SK-N-SH (cell line): Measurements from ENCODE around the gene UNC93B1. TPM values are rescaled to one million over a fixed set of nuclear protein-coding genes. Genes with fewer than 3 reads are reported as not detected.
"Not testable (repeated sequence)": the region's sequence is repeated elsewhere in the genome, so short reads cannot be mapped to it uniquely, and the experiment has no call there.

ENCODE experiments used
- CTCF ChIA-PET: fragments of 300-600, 350-600 bp; formaldehyde crosslinking; extraction: SDS; loops from one replicate; lab custom pipeline; 2021; lab: Yijun Ruan, JAX
- POLR2A ChIA-PET: fragments of 350-600 bp; sonication (Branson Sonifier 250); formaldehyde crosslinking; extraction: SDS; loops from one replicate; lab custom pipeline; 2020; ENCODE audit warnings: antibody characterized with exemption, inconsistent platforms; lab: Yijun Ruan, JAX
- DNase-seq: peaks from one replicate; pipeline ENCODE4 v3.0.0; 2012
- H2AFZ ChIP-seq: fragments of 200-600 bp; sonication (generic); 2 replicates; pipeline ENCODE4 v1.8.1; 2016; ENCODE audit warnings: antibody characterized with exemption, mild to moderate bottlenecking, low read depth
- H3F3A ChIP-seq: fragments of 200-600 bp; sonication (generic); replicated peaks from 2 replicates; pipeline ENCODE3; 2016; ENCODE audit warnings: antibody characterized with exemption, mild to moderate bottlenecking; ENCODE audit not compliant: insufficient read depth
- H3K27ac ChIP-seq, 2 experiments: fragments of 200-500 bp in 1 of 2; fragments of 200-600 bp in 1 of 2; sonication (Bioruptor generic) in 1 of 2; sonication (generic), shearing (Covaris generic) in 1 of 2; 2 replicates each; pipeline versions ENCODE4 v1.5.1 to v1.6.1; 2014 to 2016; ENCODE audit warnings: low read depth in 2 of 2, inconsistent platforms in 1 of 2, low read length in 1 of 2, mild to moderate bottlenecking in 1 of 2, mixed read lengths in 1 of 2
- H3K27me3 ChIP-seq: fragments of 200-600 bp; sonication (generic), shearing (Covaris generic); 2 replicates; pipeline ENCODE4 v1.6.1; 2016; ENCODE audit warnings: mixed run types; ENCODE audit not compliant: insufficient read depth
- H3K36me3 ChIP-seq, 2 experiments: fragments of 200-500 bp in 1 of 2; fragments of 200-600 bp in 1 of 2; sonication (Bioruptor generic) in 1 of 2; sonication (generic) in 1 of 2; replicated peaks in 1 of 2; 2 replicates each; pipeline versions ENCODE3 to v1.5.1; 2014 to 2016; ENCODE audit warnings: low read length in 1 of 2, mild to moderate bottlenecking in 1 of 2; ENCODE audit not compliant: insufficient read depth in 2 of 2, control insufficient read depth in 1 of 2
- H3K4me1 ChIP-seq, 2 experiments: fragments of 200-500 bp in 1 of 2; fragments of 200-600 bp in 1 of 2; sonication (Bioruptor generic) in 1 of 2; sonication (generic), shearing (Covaris generic) in 1 of 2; 2 replicates each; pipeline versions ENCODE4 v1.5.1 to v1.6.1; 2014 to 2016; ENCODE audit warnings: low read depth in 1 of 2, low read length in 1 of 2, mixed run types in 1 of 2; ENCODE audit not compliant: insufficient read depth in 2 of 2, control insufficient read depth in 1 of 2
- H3K4me2 ChIP-seq: fragments of 200-600 bp; sonication (generic), shearing (Covaris generic); 2 replicates; pipeline ENCODE4 v1.6.1; 2017; ENCODE audit warnings: mixed run types
- H3K4me3 ChIP-seq, 2 experiments: fragments of 200-500 bp in 1 of 2; fragments of 200-600 bp in 1 of 2; sonication (Bioruptor generic) in 1 of 2; sonication (generic), shearing (Covaris generic) in 1 of 2; 2 replicates each; pipeline versions ENCODE4 v1.5.1 to v1.8.1; 2014 to 2016; ENCODE audit warnings: low read depth in 2 of 2, inconsistent platforms in 1 of 2, low read length in 1 of 2, mild to moderate bottlenecking in 1 of 2, mixed read lengths in 1 of 2, moderate library complexity in 1 of 2
- H3K79me2 ChIP-seq: fragments of 200-600 bp; sonication (generic); 2 replicates; pipeline ENCODE4 v1.8.1; 2017; ENCODE audit warnings: mild to moderate bottlenecking; ENCODE audit not compliant: insufficient read depth
- H3K9ac ChIP-seq: fragments of 200-600 bp; sonication (generic); 2 replicates; pipeline ENCODE4 v1.6.1; 2017; ENCODE audit warnings: mixed run types
- H3K9me2 ChIP-seq: fragments of 200-600 bp; sonication (generic); 2 replicates; pipeline ENCODE4 v1.6.1; 2017; ENCODE audit warnings: mixed run types
- H3K9me3 ChIP-seq: fragments of 200-600 bp; sonication (generic); 2 replicates; pipeline ENCODE4 v1.6.1; 2017; ENCODE audit warnings: mixed run types, mild to moderate bottlenecking, moderate library complexity
- H4K20me1 ChIP-seq: fragments of 200-600 bp; sonication (generic); 2 replicates; pipeline ENCODE4 v1.6.1; 2017; ENCODE audit warnings: mild to moderate bottlenecking, mixed run types; ENCODE audit not compliant: insufficient read depth
- CHD2 ChIP-seq: fragments of 150-350 bp; IDR thresholded peaks from 2 replicates; pipeline ENCODE4 v1.6.1; 2018; ENCODE audit warnings: low read length; ENCODE audit not compliant: partially characterized antibody
- FOSL2 ChIP-seq: IDR thresholded peaks from 2 replicates; pipeline ENCODE4 v1.4.0; 2012; ENCODE audit warnings: low read depth, mild to moderate bottlenecking, moderate library complexity, borderline replicate concordance
- FOXJ3 ChIP-seq: sonication (generic); formaldehyde crosslinking; IDR thresholded peaks from 2 replicates; pipeline ENCODE4 v1.5.1; 2020; ENCODE audit warnings: mild to moderate bottlenecking, missing genetic modification reagents
- GATA2 ChIP-seq: sonication (generic); formaldehyde crosslinking; IDR thresholded peaks from 2 replicates; pipeline ENCODE4 v1.5.0; 2020; ENCODE audit warnings: mild to moderate bottlenecking, missing genetic modification reagents
- IRF3 ChIP-seq: fragments of 150-350 bp; IDR thresholded peaks from 2 replicates; pipeline ENCODE4 v1.6.1; 2016; ENCODE audit warnings: mild to moderate bottlenecking, low read depth, low read length
- NFIC ChIP-seq: IDR thresholded peaks from 2 replicates; pipeline ENCODE4 v1.4.0; 2012; ENCODE audit warnings: borderline replicate concordance
- RCOR1 ChIP-seq: fragments of 150-350 bp; IDR thresholded peaks from 2 replicates; pipeline ENCODE4 v1.6.1; 2017; ENCODE audit warnings: antibody characterized with exemption, low read length
- RXRA ChIP-seq: IDR thresholded peaks from 2 replicates; pipeline ENCODE4 v1.4.0; 2012; ENCODE audit warnings: low read depth, mild to moderate bottlenecking, borderline replicate concordance
- YY1 ChIP-seq: IDR thresholded peaks from 2 replicates; pipeline ENCODE4 v1.4.0; 2012; ENCODE audit warnings: low read depth, mild to moderate bottlenecking
- WGBS: methylation state at CpG from one replicate; pipeline ENCODE4 v1.1.6; 2017; ENCODE audit warnings: low lambda C conversion rate; 5-methylcytosine and 5-hydroxymethylcytosine counted together
- polyA plus RNA-seq, 3 experiments: library from polyadenylated mRNA; depleted of rRNA; stranded (reverse); fragments of >200 nt; gene quantifications; 2 replicates each; pipeline ENCODE4 v1.2.3, GENCODE V29; 2012
- TF ChIP-seq, protein P1 (sequence below): fragments of 200-600 bp; sonication (generic); IDR thresholded peaks from 2 replicates; pipeline ENCODE4 v1.6.1; 2017; ENCODE audit warnings: antibody characterized with exemption, mild to moderate bottlenecking, moderate library complexity

The UNC93B1 gene
- polyA plus RNA-seq, 1 of the 3 experiments (the other 2 are of a cell fraction): 28.9 TPM

- no peak for TF ChIP-seq IRF3
- no peak for TF ChIP-seq YY1
- TF ChIP-seq RXRA: no peak
- no peak for TF ChIP-seq FOSL2
- no peak for TF ChIP-seq GATA2 (CRISPR knock-in tag)
- TF ChIP-seq FOXJ3 (CRISPR knock-in tag): no peak
- TF ChIP-seq RCOR1: no peak
- no peak for TF ChIP-seq CHD2
- TF ChIP-seq, protein P1, sequence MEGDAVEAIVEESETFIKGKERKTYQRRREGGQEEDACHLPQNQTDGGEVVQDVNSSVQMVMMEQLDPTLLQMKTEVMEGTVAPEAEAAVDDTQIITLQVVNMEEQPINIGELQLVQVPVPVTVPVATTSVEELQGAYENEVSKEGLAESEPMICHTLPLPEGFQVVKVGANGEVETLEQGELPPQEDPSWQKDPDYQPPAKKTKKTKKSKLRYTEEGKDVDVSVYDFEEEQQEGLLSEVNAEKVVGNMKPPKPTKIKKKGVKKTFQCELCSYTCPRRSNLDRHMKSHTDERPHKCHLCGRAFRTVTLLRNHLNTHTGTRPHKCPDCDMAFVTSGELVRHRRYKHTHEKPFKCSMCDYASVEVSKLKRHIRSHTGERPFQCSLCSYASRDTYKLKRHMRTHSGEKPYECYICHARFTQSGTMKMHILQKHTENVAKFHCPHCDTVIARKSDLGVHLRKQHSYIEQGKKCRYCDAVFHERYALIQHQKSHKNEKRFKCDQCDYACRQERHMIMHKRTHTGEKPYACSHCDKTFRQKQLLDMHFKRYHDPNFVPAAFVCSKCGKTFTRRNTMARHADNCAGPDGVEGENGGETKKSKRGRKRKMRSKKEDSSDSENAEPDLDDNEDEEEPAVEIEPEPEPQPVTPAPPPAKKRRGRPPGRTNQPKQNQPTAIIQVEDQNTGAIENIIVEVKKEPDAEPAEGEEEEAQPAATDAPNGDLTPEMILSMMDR: no peak
- TF ChIP-seq NFIC: no peak
These were observed 7.8 kb downstream of the UNC93B1 start (continued) for GRCh38 chr11:67996051-67996450.

DNA sequence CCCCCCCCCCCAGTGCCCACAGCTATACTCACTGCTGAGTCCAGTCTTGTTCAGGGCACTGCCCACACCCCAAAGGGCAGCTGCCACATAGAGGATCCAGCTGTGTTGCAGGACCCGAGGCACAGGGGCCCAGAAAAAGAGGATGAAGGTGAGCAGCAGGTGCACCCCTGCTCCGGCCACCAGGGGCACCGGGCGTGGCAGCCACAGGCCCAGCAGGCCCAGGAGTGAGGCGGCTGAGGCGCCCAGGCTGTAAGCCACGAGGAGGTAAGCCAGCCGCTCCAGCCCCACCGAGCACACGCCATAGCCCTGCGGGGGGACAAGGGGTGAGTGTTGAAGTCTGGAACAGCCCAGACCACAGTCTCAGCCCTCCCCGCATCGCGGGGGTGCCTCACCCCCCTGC, 8.3 kb downstream of the UNC93B1 start:
- H3K9me3 ChIP-seq, DNase-seq, H4K20me1 ChIP-seq, POLR2A ChIA-PET, H3K79me2 ChIP-seq, H3K27ac ChIP-seq, CTCF ChIA-PET, H3K9me2 ChIP-seq, H2AFZ ChIP-seq, H3K36me3 ChIP-seq, H3K4me1 ChIP-seq, H3K27me3 ChIP-seq, H3K4me2 ChIP-seq, H3K4me3 ChIP-seq, H3K9ac ChIP-seq, H3F3A ChIP-seq: not testable (repeated sequence)
- WGBS: 80% methylated on average over 2 of the region's 14 CpGs

DNA sequence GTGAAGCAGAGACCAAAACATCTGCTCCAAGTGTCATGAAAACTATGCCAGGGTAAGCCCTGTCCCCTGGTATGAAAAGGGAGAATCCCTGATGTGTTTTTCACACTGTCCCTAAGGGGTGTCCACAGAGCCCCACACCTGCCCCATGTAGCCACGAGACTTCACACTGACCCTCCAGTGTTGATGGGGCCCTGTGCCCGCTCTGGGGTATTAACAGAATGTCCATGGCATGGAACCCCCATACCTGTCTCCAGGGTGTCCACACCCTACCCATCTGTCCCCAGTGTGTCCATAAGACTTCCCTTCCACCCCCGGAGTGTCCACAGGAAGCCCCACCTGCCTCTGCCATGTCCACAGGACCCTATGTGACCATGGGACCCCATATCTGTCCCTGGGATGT, 8.8 kb downstream of the UNC93B1 start:
- H3K79me2 ChIP-seq, H3F3A ChIP-seq, H3K9me3 ChIP-seq, CTCF ChIA-PET, H3K9me2 ChIP-seq, H3K36me3 ChIP-seq, H3K27me3 ChIP-seq, H3K4me3 ChIP-seq, POLR2A ChIA-PET, H2AFZ ChIP-seq, H3K9ac ChIP-seq, H3K27ac ChIP-seq, H3K4me1 ChIP-seq, H3K4me2 ChIP-seq, H4K20me1 ChIP-seq, DNase-seq: not testable (repeated sequence)
- WGBS: 88% methylated on average over 1 of the region's 3 CpGs

- H4K20me1 ChIP-seq, POLR2A ChIA-PET, DNase-seq, H3K4me2 ChIP-seq, H3K36me3 ChIP-seq, H3K27ac ChIP-seq, H2AFZ ChIP-seq, H3K79me2 ChIP-seq, H3K4me1 ChIP-seq, H3F3A ChIP-seq, H3K9me2 ChIP-seq, H3K4me3 ChIP-seq, H3K9ac ChIP-seq, H3K9me3 ChIP-seq, H3K27me3 ChIP-seq: not testable (repeated sequence)
- CTCF ChIA-PET: interaction anchor here (0.7 to 2.2 kb wide), 9 partner anchors 9 to 77 kb away, joined by 3 to 12 read pairs (median 4); partner anchors contain the start of gene UNC93B1
- WGBS: 89% methylated on average over 4 of the region's 5 CpGs
These were observed 9.5 kb downstream of the UNC93B1 start for GRCh38 chr11:67994387-67994786.
